Measurements from ENCODE around the gene STARD7.
"Not testable (repeated sequence)": the region's sequence is repeated elsewhere in the genome, so short reads cannot be mapped to it uniquely, and the experiment has no call there.

Gene STARD7

GRCh38 chr2:96164459-96165184 lies 44.0 kb downstream of the STARD7 start:
- peak overlapping the region; percentile 62 for H3K4me3 ChIP-seq (ENCODE audit: low read depth, low read length)
- peak; percentile 96 for DNase-seq (ENCODE audit: low read depth)
- no peak for TF ChIP-seq CTCF (IDR thresholded peaks at IDR 0.05; ENCODE audit: insufficient read depth, low read depth, low read length, missing control alignments)

GRCh38 chr2:96163768-96164429 lies 44.7 kb downstream of the STARD7 start:
- DNase-seq (ENCODE audit: low read depth): peak; percentile 94
- no peak for TF ChIP-seq CTCF (IDR thresholded peaks at IDR 0.05; ENCODE audit: insufficient read depth, low read depth, low read length, missing control alignments)
- H3K4me3 ChIP-seq (ENCODE audit: low read depth, low read length): peak overlapping the region; percentile 62

GRCh38 chr2:96163415-96163767 lies 45.2 kb downstream of the STARD7 start:
- H3K4me3 ChIP-seq (ENCODE audit: low read depth, low read length): peak overlapping the region; percentile 62
- DNase-seq (ENCODE audit: low read depth): no peak
- no peak for TF ChIP-seq CTCF (IDR thresholded peaks at IDR 0.05; ENCODE audit: insufficient read depth, low read depth, low read length, missing control alignments)

GRCh38 chr2:96161898-96162297 lies 46.7 kb downstream of the STARD7 start:
- DNase-seq (ENCODE audit: low read depth): no peak
- H3K4me3 ChIP-seq (ENCODE audit: low read depth, low read length): no peak overlapping the region
- no peak for TF ChIP-seq CTCF (IDR thresholded peaks at IDR 0.05; ENCODE audit: insufficient read depth, low read depth, low read length, missing control alignments)

- not testable (repeated sequence) for H3K4me3 ChIP-seq (ENCODE audit: low read depth, low read length); DNase-seq (ENCODE audit: low read depth)
Observed at GRCh38 chr2:96160366-96160765, 48.3 kb downstream of the STARD7 start.

GRCh38 chr2:96159084-96159830 lies 49.4 kb downstream of the STARD7 start:
- peak overlapping the region; percentile 64 for H3K4me3 ChIP-seq (ENCODE audit: low read depth, low read length)
- peak; percentile 68 for DNase-seq (ENCODE audit: low read depth)
- TF ChIP-seq CTCF (IDR thresholded peaks at IDR 0.05; ENCODE audit: insufficient read depth, low read depth, low read length, missing control alignments): no peak

GRCh38 chr2:96158554-96158940 lies 50.1 kb downstream of the STARD7 start:
- TF ChIP-seq CTCF (IDR thresholded peaks at IDR 0.05; ENCODE audit: insufficient read depth, low read depth, low read length, missing control alignments): no peak
- peak overlapping the region; percentile 64 for H3K4me3 ChIP-seq (ENCODE audit: low read depth, low read length)
- peak; percentile 49 for DNase-seq (ENCODE audit: low read depth)

Measured in GM12865 (cell line).